ENCODE data around the gene TBC1D1.
"Not testable (repeated sequence)": the region's sequence is repeated elsewhere in the genome, so short reads cannot be mapped to it uniquely, and the experiment has no call there.

Gene TBC1D1

GRCh38 chr4:38020386-38020785, 129.5 kb downstream of the TBC1D1 start:
- DNase-seq, result no peak

GRCh38 chr4:38020961-38021360, 130.1 kb downstream of the TBC1D1 start:
- DNase-seq, result not testable (repeated sequence)

GRCh38 chr4:38021751-38022150, 130.9 kb downstream of the TBC1D1 start:
- no peak for DNase-seq

DNA sequence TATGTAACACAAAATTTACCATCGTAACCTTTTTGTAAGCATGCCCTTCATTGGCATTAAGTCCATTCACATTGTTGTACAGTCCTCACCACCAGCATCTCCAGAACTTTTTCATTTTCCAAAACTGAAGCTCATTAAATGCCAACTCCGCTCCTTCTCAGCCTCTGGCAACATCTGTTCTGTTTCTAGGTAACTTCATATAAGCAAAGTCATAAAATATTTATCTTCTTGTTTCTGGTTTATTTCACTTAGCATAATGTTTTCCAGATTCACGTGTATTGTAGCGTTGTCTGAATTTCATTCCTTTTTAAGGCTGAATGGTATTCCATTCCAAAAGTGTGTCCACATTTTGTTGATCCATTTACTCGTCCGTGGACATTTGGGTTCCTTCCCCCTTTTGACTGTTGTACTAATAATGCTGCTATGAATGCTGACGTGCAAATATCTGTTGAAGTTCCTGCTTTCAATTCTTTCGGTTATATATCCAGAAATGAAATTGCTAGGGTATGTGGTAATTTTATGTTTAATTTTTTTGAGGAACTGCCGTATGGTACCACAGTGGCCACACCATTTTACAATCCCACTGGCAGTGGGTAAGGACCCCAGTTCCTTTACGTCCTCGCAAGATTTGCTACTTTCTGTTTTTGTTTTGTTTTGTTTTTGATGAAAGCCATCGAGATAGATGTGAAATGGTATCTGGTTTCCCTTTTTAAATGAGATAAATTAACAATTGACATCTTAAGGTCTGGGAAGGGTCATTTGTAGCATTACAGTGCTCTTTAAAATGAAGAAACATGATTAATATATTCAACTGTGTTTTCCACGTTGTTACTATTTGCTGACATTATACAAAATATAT, 132.7 kb downstream of the TBC1D1 start:
- no peak for DNase-seq

DNA sequence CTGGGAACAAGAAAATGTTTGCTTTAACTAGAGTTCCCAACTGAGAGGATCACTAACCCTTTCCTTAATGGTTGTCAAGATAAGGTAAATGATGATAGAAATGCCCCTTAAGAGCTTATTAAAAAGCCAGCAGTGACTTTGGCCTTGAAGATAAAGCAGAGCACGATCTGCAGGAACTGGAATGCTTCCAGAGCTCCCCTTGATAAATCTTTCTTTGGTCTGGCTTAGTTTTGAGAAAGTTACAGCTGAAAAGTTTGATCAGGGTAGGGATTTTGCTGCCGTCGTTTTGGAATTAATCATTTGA, 133.3 kb downstream of the TBC1D1 start:
- DNase-seq, result no peak

- DNase-seq, result no peak
These were observed 134.8 kb downstream of the TBC1D1 start for GRCh38 chr4:38025665-38026064.

DNA sequence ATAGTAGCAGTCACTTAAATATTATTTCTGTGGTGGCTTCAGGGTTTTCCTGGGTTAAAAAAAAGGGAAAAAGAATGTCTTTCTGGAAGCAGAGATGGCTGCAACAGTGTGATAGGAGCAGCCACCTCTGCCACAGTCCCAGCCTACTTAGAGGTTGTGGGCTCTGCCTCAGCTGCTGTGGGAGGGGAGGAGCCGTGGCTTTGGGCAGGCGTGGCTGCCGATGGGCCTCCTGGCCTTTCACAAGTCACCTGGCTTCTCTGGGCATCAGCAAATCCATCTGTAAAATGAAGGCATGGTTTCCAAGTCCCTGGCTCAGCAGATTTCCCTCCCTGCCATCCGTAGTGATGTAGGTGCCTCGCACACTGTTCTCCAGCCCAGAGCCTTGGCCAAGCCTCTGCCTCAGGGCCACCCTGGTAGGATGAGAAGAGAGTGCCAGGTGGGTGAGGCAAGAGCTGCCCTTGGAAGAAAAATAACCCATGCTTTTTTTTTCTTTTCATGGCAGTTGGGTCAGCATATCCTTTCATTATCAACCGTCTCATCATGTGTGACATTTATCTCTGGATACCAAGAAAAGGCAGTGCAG, 135.4 kb downstream of the TBC1D1 start:
- no peak for DNase-seq

DNA sequence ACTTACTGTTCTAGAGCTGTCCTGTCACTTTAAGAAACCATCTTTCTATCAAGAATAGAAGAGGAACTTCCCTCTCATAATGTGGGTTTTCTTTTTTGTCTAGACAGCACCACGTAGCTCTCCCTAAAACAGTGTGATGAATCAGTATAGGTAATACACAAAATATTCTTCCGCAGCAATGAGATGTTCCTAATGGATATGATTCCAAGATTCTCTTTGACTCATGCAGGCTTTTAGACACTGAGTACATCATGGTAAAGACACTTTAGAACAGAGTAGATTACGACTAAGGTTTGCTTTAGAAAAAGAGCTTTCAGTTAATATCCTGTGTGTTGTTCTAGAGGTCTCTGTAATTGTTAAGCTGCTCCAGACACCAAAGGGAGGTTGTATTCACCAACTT, 139.1 kb downstream of the TBC1D1 start:
- no peak for DNase-seq

GRCh38 chr4:38034986-38035882, 144.3 kb downstream of the TBC1D1 start:
- DNase-seq, result peak; percentile 51

- no peak for DNase-seq
These were observed 145.7 kb downstream of the TBC1D1 start for GRCh38 chr4:38036548-38036947.

DNA sequence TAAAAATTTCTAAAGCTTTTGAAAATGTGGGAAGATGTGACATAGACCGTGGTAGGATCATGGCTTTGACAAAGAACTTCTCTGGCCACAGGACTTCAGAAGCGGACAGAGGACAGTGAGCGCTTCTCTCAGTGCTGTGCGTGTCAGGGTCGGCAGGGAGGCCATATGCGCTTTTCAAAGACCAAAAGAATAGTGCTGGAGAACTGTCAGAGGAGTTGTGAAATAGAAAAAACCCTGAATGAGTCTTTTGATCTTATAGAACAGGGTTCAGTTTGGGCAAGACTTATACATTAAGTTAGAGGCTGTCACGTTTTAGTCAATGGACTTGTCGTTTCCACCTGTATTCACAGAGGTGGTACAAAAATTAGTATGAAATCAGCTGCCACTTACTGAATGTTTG, 146.7 kb downstream of the TBC1D1 start:
- no peak for DNase-seq

DNA sequence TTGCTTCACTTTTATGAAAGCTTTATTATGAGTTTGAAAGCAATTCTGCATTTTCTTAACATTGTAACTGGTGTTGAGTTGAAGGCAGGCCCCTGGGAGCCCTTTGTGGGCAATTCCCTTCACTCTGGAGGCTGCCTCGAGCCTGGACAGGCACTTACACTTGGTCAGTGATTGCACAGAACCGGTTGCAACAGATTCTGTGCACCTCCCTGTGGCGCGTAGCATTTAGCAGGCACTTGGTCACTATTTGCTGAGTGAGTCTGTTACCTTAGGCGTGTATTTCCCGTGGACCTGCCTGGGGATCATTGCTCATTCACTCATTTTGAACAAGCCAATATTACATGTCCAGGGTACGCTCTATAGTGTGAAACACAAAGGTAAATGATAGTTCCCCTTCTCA, 149.7 kb downstream of the TBC1D1 start:
- DNase-seq, result no peak

DNA sequence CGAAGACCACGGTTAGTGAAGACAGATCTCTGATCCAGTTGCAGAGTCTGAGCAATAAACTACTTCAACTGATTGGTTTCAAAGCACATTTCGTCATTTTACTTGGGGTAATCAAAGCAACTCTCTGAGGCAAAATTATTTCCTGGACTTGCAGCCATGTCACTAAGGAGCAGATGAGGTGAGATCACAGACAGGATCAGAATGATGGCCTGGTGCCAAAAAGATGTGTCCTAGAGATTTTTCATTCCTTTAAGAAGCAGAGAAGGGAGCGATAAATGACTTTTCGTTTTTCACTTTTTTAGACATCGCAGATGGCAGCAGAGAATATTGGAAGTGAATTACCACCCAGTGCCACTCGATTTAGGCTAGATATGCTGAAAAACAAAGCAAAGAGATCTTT, 153.2 kb downstream of the TBC1D1 start:
- no peak for DNase-seq

- DNase-seq, result no peak
These were observed 154.6 kb downstream of the TBC1D1 start for GRCh38 chr4:38045289-38045988.

DNA sequence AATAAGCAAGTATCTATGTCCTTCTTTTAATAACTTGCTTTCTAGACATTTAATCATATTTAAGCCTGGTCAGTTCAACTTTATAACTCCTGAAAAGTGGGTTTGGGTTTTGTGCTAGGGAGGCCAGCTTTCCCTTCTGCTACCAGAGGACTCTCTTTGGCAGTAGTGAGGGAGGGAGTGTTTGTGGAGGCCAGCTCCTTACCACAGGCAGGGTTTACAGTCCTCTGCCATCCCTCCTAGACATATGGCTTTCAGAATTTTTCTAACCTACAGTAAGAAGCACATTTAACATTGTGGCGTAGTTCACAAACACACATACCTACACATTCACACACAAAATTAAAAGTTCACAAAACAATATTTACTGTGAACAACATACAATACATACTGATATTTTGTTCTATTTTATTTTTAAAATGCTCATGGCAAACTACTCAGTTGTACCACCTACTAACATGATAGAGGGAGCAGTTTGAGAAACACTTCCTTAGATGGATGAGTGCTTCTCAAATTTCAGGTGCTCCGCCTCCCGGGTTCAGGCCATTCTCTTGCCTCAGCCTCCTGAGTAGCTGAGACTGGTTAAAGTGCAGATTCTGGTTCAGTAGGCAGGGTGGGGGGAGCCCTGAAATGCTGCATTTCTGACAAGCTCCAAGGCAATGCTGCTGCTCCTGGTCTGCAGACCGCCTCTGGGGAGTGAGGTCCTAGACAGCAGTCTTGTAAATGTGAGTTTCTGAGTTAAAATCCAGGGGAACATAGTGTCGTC, 156.0 kb downstream of the TBC1D1 start:
- DNase-seq, result no peak

GRCh38 chr4:38049545-38050170, 158.8 kb downstream of the TBC1D1 start:
- DNase-seq, result no peak

GRCh38 chr4:38050560-38051350, 159.9 kb downstream of the TBC1D1 start:
- no peak for DNase-seq

DNA sequence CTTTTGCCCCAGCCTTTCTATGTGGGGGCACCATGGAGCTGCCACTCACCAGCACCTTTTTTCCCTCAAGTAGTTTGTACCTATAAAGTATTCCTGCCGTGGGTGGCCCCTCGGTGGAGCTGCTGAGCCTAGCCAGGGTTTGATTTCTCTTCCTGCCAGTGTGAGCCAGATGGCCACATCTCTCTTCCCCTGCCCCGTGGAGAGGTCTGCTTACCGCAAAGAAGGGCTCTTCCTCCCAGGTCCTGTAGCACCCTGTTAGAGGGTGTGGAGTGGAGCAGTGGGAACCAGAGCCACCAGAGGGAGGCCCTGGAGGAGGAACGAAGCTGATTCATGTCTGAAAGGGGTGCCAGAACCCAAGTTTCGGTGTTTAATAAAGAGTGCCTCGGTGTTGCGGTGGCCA, 164.7 kb downstream of the TBC1D1 start:
- DNase-seq, result no peak

GRCh38 chr4:38056011-38056685, 165.3 kb downstream of the TBC1D1 start:
- DNase-seq, result no peak

- no peak for DNase-seq
These were observed 167.3 kb downstream of the TBC1D1 start for GRCh38 chr4:38058151-38058550.

Measured in NCI-H2081 treated with DMSO at 0.1 percent for 48 hours (cell line).